ENCODE results near the gene EID1.
"Not testable (repeated sequence)": the region's sequence is repeated elsewhere in the genome, so short reads cannot be mapped to it uniquely, and the experiment has no call there.

The EID1 gene

GRCh38 chr15:48899793-48900192, 21.9 kb downstream of the EID1 start:
- no peak for TF ChIP-seq CTCF (IDR thresholded peaks at IDR 0.05; ENCODE audit: borderline replicate concordance, control extremely low read depth, extremely low read depth, insufficient read depth, missing control alignments)
- DNase-seq (ENCODE audit: low spot score): no peak
- in situ Hi-C loops (cut with MboI; ENCODE audit: low sequenced_read_pairs, unreplicated experiment): no loop called here

- TF ChIP-seq CTCF (IDR thresholded peaks at IDR 0.05; ENCODE audit: borderline replicate concordance, control extremely low read depth, extremely low read depth, insufficient read depth, missing control alignments): no peak
- no peak for DNase-seq (ENCODE audit: low spot score)
These were observed 26.8 kb downstream of the EID1 start for GRCh38 chr15:48904758-48905157.

GRCh38 chr15:48905216-48905615, 27.3 kb downstream of the EID1 start:
- in situ Hi-C loops (cut with MboI; ENCODE audit: low sequenced_read_pairs, unreplicated experiment): no loop called here
- no peak for DNase-seq (ENCODE audit: low spot score)
- TF ChIP-seq CTCF (IDR thresholded peaks at IDR 0.05; ENCODE audit: borderline replicate concordance, control extremely low read depth, extremely low read depth, insufficient read depth, missing control alignments): no peak

More at GRCh38 chr15:48904758-48905157, 26.8 kb downstream of the EID1 start:
- in situ Hi-C loops (cut with MboI; ENCODE audit: low sequenced_read_pairs, unreplicated experiment): no loop called here

GRCh38 chr15:48905847-48906246, 27.9 kb downstream of the EID1 start:
- no peak for TF ChIP-seq CTCF (IDR thresholded peaks at IDR 0.05; ENCODE audit: borderline replicate concordance, control extremely low read depth, extremely low read depth, insufficient read depth, missing control alignments)
- DNase-seq (ENCODE audit: low spot score): no peak
- in situ Hi-C loops (cut with MboI; ENCODE audit: low sequenced_read_pairs, unreplicated experiment): no loop called here

GRCh38 chr15:48909313-48909712, 31.4 kb downstream of the EID1 start:
- not testable (repeated sequence) for DNase-seq (ENCODE audit: low spot score)

GRCh38 chr15:48910554-48910953, 32.6 kb downstream of the EID1 start:
- DNase-seq (ENCODE audit: low spot score); in situ Hi-C loops (cut with MboI; ENCODE audit: low sequenced_read_pairs, unreplicated experiment): not testable (repeated sequence)

More at GRCh38 chr15:48909313-48909712, 31.4 kb downstream of the EID1 start:
- in situ Hi-C loops (cut with MboI; ENCODE audit: low sequenced_read_pairs, unreplicated experiment): not testable (repeated sequence)

- no peak for TF ChIP-seq CTCF (IDR thresholded peaks at IDR 0.05; ENCODE audit: borderline replicate concordance, control extremely low read depth, extremely low read depth, insufficient read depth, missing control alignments)
- in situ Hi-C loops (cut with MboI; ENCODE audit: low sequenced_read_pairs, unreplicated experiment): no loop called here
- no peak for DNase-seq (ENCODE audit: low spot score)
These were observed 35.2 kb downstream of the EID1 start for GRCh38 chr15:48913141-48913540.

GRCh38 chr15:48914717-48915116, 36.8 kb downstream of the EID1 start:
- no peak for DNase-seq (ENCODE audit: low spot score)
- no peak for TF ChIP-seq CTCF (IDR thresholded peaks at IDR 0.05; ENCODE audit: borderline replicate concordance, control extremely low read depth, extremely low read depth, insufficient read depth, missing control alignments)
- in situ Hi-C loops (cut with MboI; ENCODE audit: low sequenced_read_pairs, unreplicated experiment): no loop called here
